Stimulated activated CD8-positive, alpha-beta memory T cell treated with anti-CD3 and anti-CD28 coated beads, Interleukin-7, amount 100 ng/mL, for 4 hours (primary cell): Measurements from ENCODE around the gene AKT1.
"Not testable (repeated sequence)": the region's sequence is repeated elsewhere in the genome, so short reads cannot be mapped to it uniquely, and the experiment has no call there.

Source experiments
- DNase-seq, 2 donors: peaks; one replicate each; pipeline ENCODE4 v3.0.0-alpha.2; 2020; ENCODE audit warnings: low read depth in 2 of 2

AKT1 gene

GRCh38 chr14:104753528-104754212 is 41.9 kb downstream of the AKT1 start:
- DNase-seq: no peak

- DNase-seq: peak; percentile 99
Measured at GRCh38 chr14:104752735-104753527, 42.6 kb downstream of the AKT1 start, which contains the start of gene SIVA1. SIVA1 (plus strand) TSS chr14:104753147; CDS start chr14:104753202, 55 bp downstream.

- DNase-seq: no peak
Measured at GRCh38 chr14:104752423-104752734, 43.2 kb downstream of the AKT1 start.

GRCh38 chr14:104751539-104752422 is 43.8 kb downstream of the AKT1 start:
- DNase-seq: no peak

GRCh38 chr14:104750753-104751057 is 44.8 kb downstream of the AKT1 start:
- DNase-seq: not testable (repeated sequence)

GRCh38 chr14:104750056-104750752 is 45.3 kb downstream of the AKT1 start:
- no peak for DNase-seq

- DNase-seq: no peak
Measured at GRCh38 chr14:104749111-104749649, 46.4 kb downstream of the AKT1 start.

- DNase-seq: no peak
Measured at GRCh38 chr14:104747876-104748275, 47.7 kb downstream of the AKT1 start.

GRCh38 chr14:104746934-104747481 is 48.5 kb downstream of the AKT1 start:
- no peak for DNase-seq

GRCh38 chr14:104746071-104746545 is 49.4 kb downstream of the AKT1 start:
- peak in 1 of 2 donors; percentile 21 for DNase-seq

GRCh38 chr14:104745431-104745830 is 50.1 kb downstream of the AKT1 start:
- no peak for DNase-seq

GRCh38 chr14:104744484-104744883 is 51.1 kb downstream of the AKT1 start:
- no peak for DNase-seq

GRCh38 chr14:104743461-104744380 is 51.8 kb downstream of the AKT1 start:
- no peak for DNase-seq

GRCh38 chr14:104742586-104743455 is 52.7 kb downstream of the AKT1 start:
- no peak for DNase-seq

- DNase-seq: no peak
Measured at GRCh38 chr14:104741803-104742251, 53.7 kb downstream of the AKT1 start.

GRCh38 chr14:104741108-104741802 is 54.3 kb downstream of the AKT1 start:
- DNase-seq: no peak

- no peak for DNase-seq
Measured at GRCh38 chr14:104739546-104740516, 55.7 kb downstream of the AKT1 start.
